ENCODE measurements around the gene IRF5. TPM values are rescaled to one million over a fixed set of nuclear protein-coding genes. Genes with fewer than 3 reads are reported as not detected.
"Not testable (repeated sequence)": the region's sequence is repeated elsewhere in the genome, so short reads cannot be mapped to it uniquely, and the experiment has no call there.

The IRF5 gene
- total RNA-seq, 1 experiment from 2014 or later, result 1.8 TPM

GRCh38 chr7:128906001-128906765, 31.5 kb upstream of the IRF5 start:
- DNase-seq (ENCODE audit: low read depth), result no peak

- no peak for DNase-seq (ENCODE audit: low read depth)
Observed at GRCh38 chr7:128906766-128907559, 30.8 kb upstream of the IRF5 start.

GRCh38 chr7:128908750-128909624, 28.7 kb upstream of the IRF5 start:
- no peak for DNase-seq (ENCODE audit: low read depth)

- peak; percentile 44 for DNase-seq (ENCODE audit: low read depth)
Observed at GRCh38 chr7:128909625-128910568, 27.8 kb upstream of the IRF5 start.

GRCh38 chr7:128910569-128910945, 27.2 kb upstream of the IRF5 start, which contains the start of gene KCP:
TSS of gene KCP (minus strand) at chr7:128910709. CDS start at chr7:128910676, 33 bp downstream.
- no peak for DNase-seq (ENCODE audit: low read depth)

- DNase-seq (ENCODE audit: low read depth), result no peak
Observed at GRCh38 chr7:128911423-128912031, 26.2 kb upstream of the IRF5 start.

GRCh38 chr7:128912281-128912680, 25.4 kb upstream of the IRF5 start:
- DNase-seq (ENCODE audit: low read depth), result no peak

GRCh38 chr7:128912709-128913495, 24.8 kb upstream of the IRF5 start:
- DNase-seq (ENCODE audit: low read depth), result not testable (repeated sequence)

- DNase-seq (ENCODE audit: low read depth), result no peak
Observed at GRCh38 chr7:128913870-128914565, 23.7 kb upstream of the IRF5 start.

- no peak for DNase-seq (ENCODE audit: low read depth)
Observed at GRCh38 chr7:128914566-128915151, 23.1 kb upstream of the IRF5 start.

- DNase-seq (ENCODE audit: low read depth), result no peak
Observed at GRCh38 chr7:128915271-128915819, 22.4 kb upstream of the IRF5 start.

GRCh38 chr7:128915841-128916642, 21.7 kb upstream of the IRF5 start:
- no peak for DNase-seq (ENCODE audit: low read depth)

GRCh38 chr7:128916643-128916915, 21.1 kb upstream of the IRF5 start:
- DNase-seq (ENCODE audit: low read depth), result no peak

GRCh38 chr7:128917122-128917521, 20.6 kb upstream of the IRF5 start:
- DNase-seq (ENCODE audit: low read depth), result no peak

- no peak for DNase-seq (ENCODE audit: low read depth)
Observed at GRCh38 chr7:128918016-128918665, 19.6 kb upstream of the IRF5 start.

- no peak for DNase-seq (ENCODE audit: low read depth)
Observed at GRCh38 chr7:128919241-128919640, 18.5 kb upstream of the IRF5 start.
